Left hindlimb (tissue), 1 donor: Measurements from ENCODE around the gene ADGRE3.
"Not testable (repeated sequence)": the region's sequence is repeated elsewhere in the genome, so short reads cannot be mapped to it uniquely, and the experiment has no call there.

ENCODE experiments used
- DNase-seq: peaks from one replicate; pipeline ENCODE4 v3.0.0-alpha.2; 2018

ADGRE3 gene

DNA sequence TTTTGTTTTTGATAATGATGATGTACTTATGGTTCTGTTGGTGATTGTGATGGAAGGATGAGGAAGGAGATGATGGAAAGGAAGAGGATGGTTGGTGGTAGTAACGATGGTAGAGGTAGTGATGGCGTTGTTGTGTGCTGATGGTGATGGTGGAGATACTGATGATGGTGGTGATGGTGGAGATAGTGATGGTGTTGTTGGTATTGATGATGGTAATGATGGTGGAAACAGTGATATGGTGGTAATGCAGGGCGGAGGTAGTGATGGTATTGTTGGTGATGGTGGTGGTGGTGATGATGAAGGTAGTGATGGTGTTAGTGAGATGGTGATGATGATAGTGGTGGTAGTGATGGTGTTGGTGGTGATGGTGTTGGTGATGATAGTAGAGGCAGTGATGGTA is 79.1 kb downstream of the ADGRE3 start:
- DNase-seq, result no peak

- DNase-seq, result not testable (repeated sequence)
These were observed 85.2 kb downstream of the ADGRE3 start for GRCh38 chr19:14589433-14589832.

- DNase-seq, result not testable (repeated sequence)
These were observed 89.5 kb downstream of the ADGRE3 start for GRCh38 chr19:14585187-14585586.

DNA sequence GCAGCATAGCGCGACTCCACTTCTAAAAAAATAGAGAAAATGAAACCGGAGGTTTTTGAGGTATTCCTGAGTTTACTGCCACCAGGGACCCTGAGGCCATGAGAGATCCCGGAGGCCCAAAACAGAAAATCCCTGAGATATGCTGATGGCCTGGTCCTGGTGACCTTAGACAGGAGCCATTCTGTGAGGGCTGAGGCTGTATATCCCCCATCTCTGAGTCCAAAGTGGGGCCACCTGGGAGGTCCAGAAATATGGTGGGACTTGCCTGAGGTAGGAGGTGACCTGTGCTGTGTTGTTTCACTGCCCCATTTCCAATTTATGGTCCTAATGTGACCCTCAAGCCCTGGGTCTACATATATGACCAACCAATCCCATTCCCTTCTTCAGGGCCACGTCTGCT is 90.3 kb downstream of the ADGRE3 start:
- not testable (repeated sequence) for DNase-seq

- no peak for DNase-seq
These were observed 91.7 kb downstream of the ADGRE3 start, which contains the start of gene CLEC17A for GRCh38 chr19:14582894-14583340. Gene CLEC17A, plus strand, starts transcription at chr19:14583084. Its CDS starts 77 bp downstream, at chr19:14583161.

DNA sequence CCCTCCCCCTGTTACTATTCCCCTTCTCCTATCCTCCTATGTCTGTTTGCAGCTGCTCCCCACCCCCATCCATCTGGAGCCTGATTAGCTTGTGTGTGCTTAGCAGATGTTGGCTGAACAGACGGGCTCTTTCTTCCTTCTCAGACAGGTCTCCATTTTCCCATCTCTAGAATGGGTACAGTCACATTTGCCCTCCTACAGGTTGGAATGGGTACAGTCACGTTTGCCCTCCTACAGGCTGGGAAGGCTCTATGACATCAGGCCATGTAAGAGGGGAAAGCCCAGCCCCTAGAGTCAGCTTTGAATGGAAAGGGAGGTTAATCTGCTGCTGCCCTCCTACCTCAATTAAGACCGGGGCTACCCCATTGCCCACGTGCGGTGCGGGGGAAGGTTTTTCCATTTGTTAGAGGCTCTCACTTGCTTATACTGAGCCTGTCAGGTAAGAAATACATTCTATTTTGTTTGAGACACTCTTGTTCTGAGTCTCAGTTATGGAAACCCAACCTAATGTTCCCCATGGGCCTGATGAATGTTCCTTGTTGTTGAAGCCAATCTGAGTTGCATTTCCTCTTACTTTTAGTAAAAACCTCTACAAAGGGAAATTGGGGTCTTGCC is 93.9 kb downstream of the ADGRE3 start:
- no peak for DNase-seq

DNA sequence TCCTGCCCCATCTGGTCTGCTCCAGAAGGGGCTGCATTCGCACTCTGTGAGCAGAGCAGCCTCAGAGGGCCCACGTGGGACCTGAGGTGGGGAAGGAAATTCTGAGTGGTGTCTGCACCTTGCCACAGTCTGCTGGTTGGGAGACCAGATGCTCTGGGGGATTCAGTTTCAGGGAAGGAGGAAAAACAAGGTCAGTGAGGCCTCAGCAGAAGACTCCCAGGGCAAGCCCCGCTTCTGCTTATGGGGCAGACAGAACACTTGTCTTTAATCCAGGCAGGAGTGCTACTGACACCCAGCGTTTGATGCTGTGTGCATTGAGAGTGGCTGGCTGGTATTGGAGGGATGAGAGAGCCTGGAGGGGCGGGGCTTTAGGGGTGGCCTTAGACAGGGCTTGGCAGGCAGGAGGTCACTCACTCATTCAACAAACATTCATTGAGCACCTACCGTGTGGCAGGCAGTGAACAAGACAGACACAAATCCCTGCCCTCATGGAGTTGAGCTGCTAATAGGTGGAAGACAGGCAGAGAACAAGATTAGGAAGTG is 96.7 kb downstream of the ADGRE3 start:
- no peak for DNase-seq

DNA sequence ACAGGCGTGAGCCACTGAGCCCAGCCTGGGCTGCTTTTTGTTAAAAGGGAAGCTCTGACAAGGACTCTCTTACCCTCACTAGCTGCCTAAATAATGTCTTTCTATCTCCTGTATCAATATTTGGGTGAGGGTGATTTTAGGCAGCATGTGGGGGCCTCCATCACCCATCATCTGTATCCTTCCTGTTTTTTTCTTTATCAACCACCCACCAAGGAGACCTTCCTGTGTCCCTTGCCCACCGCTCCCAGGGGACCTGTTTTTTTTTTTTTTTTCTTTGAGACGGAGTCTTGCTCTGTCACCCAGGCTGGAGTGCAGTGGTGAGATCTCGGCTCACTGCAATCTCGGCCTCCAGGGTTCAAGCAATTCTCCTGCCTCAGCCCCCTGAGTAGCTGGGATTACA is 97.4 kb downstream of the ADGRE3 start:
- DNase-seq, result no peak

GRCh38 chr19:14576363-14576762 is 98.3 kb downstream of the ADGRE3 start:
- DNase-seq, result no peak

DNA sequence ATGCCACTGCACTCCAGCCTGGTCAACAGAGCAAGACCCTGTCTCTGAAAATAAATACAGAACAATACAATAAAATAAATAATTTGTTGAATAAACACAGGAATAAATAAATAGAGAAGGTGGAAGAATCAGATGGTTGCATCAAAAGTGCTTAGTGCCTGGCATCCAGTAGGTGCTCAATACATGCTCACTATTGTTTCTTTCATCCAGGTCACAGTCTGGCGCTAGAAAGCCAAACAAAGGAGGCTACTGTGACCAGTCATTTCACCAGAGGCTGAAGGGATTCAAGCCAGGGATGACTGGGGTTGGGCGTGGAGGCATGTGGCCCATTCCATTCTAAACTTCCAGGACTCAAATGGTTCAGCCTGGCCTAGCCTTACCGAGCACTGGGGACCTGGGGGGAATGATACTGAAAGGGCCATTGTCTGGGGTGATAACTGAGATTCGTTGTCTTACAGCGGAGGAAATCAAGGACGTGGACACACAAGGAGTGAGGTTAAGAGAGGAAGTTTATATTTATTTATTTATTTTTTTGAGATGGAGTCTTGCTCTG is 99.1 kb downstream of the ADGRE3 start:
- no peak for DNase-seq

GRCh38 chr19:14571695-14572490 is 102.8 kb downstream of the ADGRE3 start, which contains the start of gene NDUFB7:
Gene NDUFB7, minus strand, starts transcription at chr19:14572066. Its CDS starts 66 bp downstream, at chr19:14572000.
- DNase-seq, result peak; percentile 93

DNA sequence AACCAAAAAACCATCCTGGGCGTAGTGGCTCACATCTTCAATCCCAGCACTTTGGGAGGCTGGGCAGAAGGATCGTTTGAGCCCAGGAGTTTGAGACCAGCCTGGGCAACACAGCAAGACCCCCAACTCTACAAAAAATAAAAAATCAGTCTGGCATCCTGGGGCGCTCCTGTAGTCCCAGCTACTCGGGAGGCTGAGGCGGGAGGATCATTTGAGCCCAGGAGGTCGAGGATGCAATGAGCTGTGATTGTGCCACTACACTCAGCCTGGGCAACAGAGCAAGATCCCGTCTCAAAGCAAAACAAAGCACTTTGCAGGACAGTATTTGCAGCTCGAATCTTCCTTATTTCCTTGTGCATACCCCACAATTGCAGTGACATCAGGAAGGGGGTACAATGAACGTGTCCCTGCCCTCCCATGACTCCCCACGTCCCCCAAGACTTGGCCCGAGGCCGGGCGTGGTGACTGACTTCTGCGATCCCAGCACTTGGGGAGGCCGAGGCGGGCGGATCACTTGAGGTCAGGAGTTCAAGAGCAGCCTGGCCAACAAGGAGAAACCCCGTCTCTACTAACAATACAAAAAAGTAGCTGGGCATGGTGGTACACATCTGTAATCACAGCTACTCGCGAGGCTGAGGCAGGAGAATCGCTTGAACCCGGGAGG is 103.6 kb downstream of the ADGRE3 start:
- no peak for DNase-seq
